ENCODE measurements around the gene GRIK4.

The GRIK4 gene

DNA sequence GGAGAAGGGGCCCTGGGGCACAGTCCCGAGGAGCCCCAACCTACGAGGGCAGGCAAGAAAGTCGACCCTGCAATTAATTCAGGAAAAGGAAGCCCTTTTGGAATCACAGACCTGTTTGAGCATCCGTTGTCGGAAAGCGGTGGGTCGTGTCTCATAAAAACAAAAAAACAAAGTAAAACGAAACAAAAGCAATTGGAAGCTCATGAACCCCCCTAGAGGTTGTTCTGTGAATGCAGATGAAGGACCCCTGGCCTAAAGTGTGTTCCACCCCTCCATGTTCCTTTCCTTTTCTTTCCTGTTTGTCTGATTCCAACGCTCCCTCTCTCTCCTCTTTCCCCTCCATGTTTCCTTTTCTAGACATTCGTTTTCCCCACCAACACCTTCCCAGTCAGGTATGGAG is 203.7 kb downstream of the GRIK4 start:
- no peak for DNase-seq (ENCODE audit: low read depth, low spot score)
- no peaks in the 10 kb centered on the region for H3K36me3 ChIP-seq (ENCODE audit: insufficient read depth, insufficient read length, low read length)
- no peak overlapping the region for H3K9ac ChIP-seq (ENCODE audit: insufficient read length, low read depth)
- H3K4me1 ChIP-seq (ENCODE audit: insufficient read depth, insufficient read length): peaks cover 23% of the 10 kb centered on the region
- H3K27me3 ChIP-seq (ENCODE audit: insufficient read depth, insufficient read length): no peaks in the 10 kb centered on the region
- no peaks in the 10 kb centered on the region for H3K9me3 ChIP-seq (ENCODE audit: insufficient read depth, low read length)
- H3K4me3 ChIP-seq (ENCODE audit: insufficient read length, low read depth): no peak overlapping the region
- TF ChIP-seq SUZ12 (IDR thresholded peaks at IDR 0.05; ENCODE audit: extremely low read depth, insufficient read depth, insufficient read length): no peak
- TF ChIP-seq ZNF274 (IDR thresholded peaks at IDR 0.05; ENCODE audit: low read depth, low read length): no peak
- TF ChIP-seq YY1 (IDR thresholded peaks at IDR 0.05; ENCODE audit: insufficient read depth, insufficient read length): no peak

- peaks cover 19% of the 10 kb centered on the region for H3K4me1 ChIP-seq (ENCODE audit: insufficient read depth, insufficient read length)
- no peaks in the 10 kb centered on the region for H3K27me3 ChIP-seq (ENCODE audit: insufficient read depth, insufficient read length)
- no peak overlapping the region for H3K4me3 ChIP-seq (ENCODE audit: insufficient read length, low read depth)
- no peak for DNase-seq (ENCODE audit: low read depth, low spot score)
- no peaks in the 10 kb centered on the region for H3K9me3 ChIP-seq (ENCODE audit: insufficient read depth, low read length)
- H3K36me3 ChIP-seq (ENCODE audit: insufficient read depth, insufficient read length, low read length): no peaks in the 10 kb centered on the region
- TF ChIP-seq SUZ12 (IDR thresholded peaks at IDR 0.05; ENCODE audit: extremely low read depth, insufficient read depth, insufficient read length): no peak
- TF ChIP-seq YY1 (IDR thresholded peaks at IDR 0.05; ENCODE audit: insufficient read depth, insufficient read length): no peak
- TF ChIP-seq ZNF274 (IDR thresholded peaks at IDR 0.05; ENCODE audit: low read depth, low read length): no peak
- no peak overlapping the region for H3K9ac ChIP-seq (ENCODE audit: insufficient read length, low read depth)
These were observed 205.5 kb downstream of the GRIK4 start for GRCh38 chr11:120717042-120717441.

GRCh38 chr11:120717623-120718022 is 206.1 kb downstream of the GRIK4 start:
- TF ChIP-seq YY1 (IDR thresholded peaks at IDR 0.05; ENCODE audit: insufficient read depth, insufficient read length) (no peak), SUZ12 (IDR thresholded peaks at IDR 0.05; ENCODE audit: extremely low read depth, insufficient read depth, insufficient read length) (no peak), ZNF274 (IDR thresholded peaks at IDR 0.05; ENCODE audit: low read depth, low read length) (no peak)
- Histone ChIP-seq H3K27me3 (ENCODE audit: insufficient read depth, insufficient read length) (no peaks in the 10 kb centered on the region), H3K36me3 (ENCODE audit: insufficient read depth, insufficient read length, low read length) (no peaks in the 10 kb centered on the region)

DNA sequence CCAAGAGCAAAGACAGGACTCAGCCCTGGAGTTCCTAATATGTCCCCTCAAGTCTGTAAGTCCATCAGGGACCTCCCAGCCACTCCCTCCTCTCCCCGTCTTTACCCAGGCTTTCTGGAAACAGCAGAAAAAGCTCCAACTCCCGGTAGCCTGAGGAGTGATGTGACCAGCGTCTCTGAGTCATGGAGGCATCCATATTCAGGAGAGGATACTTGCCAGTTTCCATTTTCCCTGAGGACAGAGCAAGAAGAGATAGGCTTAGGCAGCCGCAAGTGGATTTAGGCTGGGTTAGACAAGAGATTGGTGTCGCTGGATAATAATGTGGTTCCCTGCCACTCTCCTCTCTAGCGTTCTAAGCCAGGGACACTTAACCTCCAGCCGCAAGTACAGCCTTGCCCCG is 206.6 kb downstream of the GRIK4 start:
- Histone ChIP-seq H3K27me3 (ENCODE audit: insufficient read depth, insufficient read length) (no peaks in the 10 kb centered on the region), H3K9me3 (ENCODE audit: insufficient read depth, low read length) (no peaks in the 10 kb centered on the region), H3K4me1 (ENCODE audit: insufficient read depth, insufficient read length) (peaks cover 19% of the 10 kb centered on the region), H3K9ac (ENCODE audit: insufficient read length, low read depth) (no peak overlapping the region), H3K4me3 (ENCODE audit: insufficient read length, low read depth) (no peak overlapping the region), H3K36me3 (ENCODE audit: insufficient read depth, insufficient read length, low read length) (no peaks in the 10 kb centered on the region)
- TF ChIP-seq SUZ12 (IDR thresholded peaks at IDR 0.05; ENCODE audit: extremely low read depth, insufficient read depth, insufficient read length) (no peak), YY1 (IDR thresholded peaks at IDR 0.05; ENCODE audit: insufficient read depth, insufficient read length) (no peak), ZNF274 (IDR thresholded peaks at IDR 0.05; ENCODE audit: low read depth, low read length) (no peak)
- no peak for DNase-seq (ENCODE audit: low read depth, low spot score)

More at GRCh38 chr11:120717623-120718022, 206.1 kb downstream of the GRIK4 start:
- Histone ChIP-seq H3K4me3 (ENCODE audit: insufficient read length, low read depth) (no peak overlapping the region), H3K9ac (ENCODE audit: insufficient read length, low read depth) (no peak overlapping the region), H3K9me3 (ENCODE audit: insufficient read depth, low read length) (no peaks in the 10 kb centered on the region), H3K4me1 (ENCODE audit: insufficient read depth, insufficient read length) (peaks cover 19% of the 10 kb centered on the region)
- no peak for DNase-seq (ENCODE audit: low read depth, low spot score)

- DNase-seq (ENCODE audit: low read depth, low spot score): no peak
These were observed 207.8 kb downstream of the GRIK4 start for GRCh38 chr11:120719348-120719747.

DNA sequence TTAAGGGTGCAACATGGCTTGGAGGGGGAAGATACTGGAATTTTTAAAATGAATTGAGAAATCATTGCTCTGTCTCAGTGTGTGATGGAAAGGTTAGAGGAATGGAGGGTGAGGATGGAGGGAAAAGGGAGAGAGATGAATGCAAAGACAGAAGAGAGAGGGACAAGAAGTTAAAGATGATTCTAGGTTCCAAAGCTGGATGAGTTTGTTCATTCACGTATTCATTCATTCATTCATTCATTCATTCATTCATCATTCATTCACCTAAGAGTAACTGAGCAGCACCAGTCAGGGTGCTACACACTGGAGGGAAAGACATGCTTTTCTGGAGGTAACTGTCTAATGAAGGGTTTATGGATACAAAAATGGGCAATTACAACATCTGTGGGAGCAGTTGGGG is 209.2 kb downstream of the GRIK4 start:
- H3K4me1 ChIP-seq (ENCODE audit: insufficient read depth, insufficient read length): peaks cover 20% of the 10 kb centered on the region
- DNase-seq (ENCODE audit: low read depth, low spot score): no peak
- TF ChIP-seq SUZ12 (IDR thresholded peaks at IDR 0.05; ENCODE audit: extremely low read depth, insufficient read depth, insufficient read length): no peak
- no peak for TF ChIP-seq YY1 (IDR thresholded peaks at IDR 0.05; ENCODE audit: insufficient read depth, insufficient read length)
- no peak for TF ChIP-seq ZNF274 (IDR thresholded peaks at IDR 0.05; ENCODE audit: low read depth, low read length)
- H3K36me3 ChIP-seq (ENCODE audit: insufficient read depth, insufficient read length, low read length): no peaks in the 10 kb centered on the region
- no peak overlapping the region for H3K9ac ChIP-seq (ENCODE audit: insufficient read length, low read depth)
- H3K27me3 ChIP-seq (ENCODE audit: insufficient read depth, insufficient read length): no peaks in the 10 kb centered on the region
- H3K4me3 ChIP-seq (ENCODE audit: insufficient read length, low read depth): no peak overlapping the region
- H3K9me3 ChIP-seq (ENCODE audit: insufficient read depth, low read length): peaks cover 8% of the 10 kb centered on the region

More at GRCh38 chr11:120719348-120719747, 207.8 kb downstream of the GRIK4 start:
- Histone ChIP-seq H3K4me1 (ENCODE audit: insufficient read depth, insufficient read length) (peaks cover 22% of the 10 kb centered on the region), H3K9me3 (ENCODE audit: insufficient read depth, low read length) (no peaks in the 10 kb centered on the region), H3K9ac (ENCODE audit: insufficient read length, low read depth) (no peak overlapping the region), H3K36me3 (ENCODE audit: insufficient read depth, insufficient read length, low read length) (no peaks in the 10 kb centered on the region), H3K4me3 (ENCODE audit: insufficient read length, low read depth) (no peak overlapping the region), H3K27me3 (ENCODE audit: insufficient read depth, insufficient read length) (no peaks in the 10 kb centered on the region)
- TF ChIP-seq SUZ12 (IDR thresholded peaks at IDR 0.05; ENCODE audit: extremely low read depth, insufficient read depth, insufficient read length) (no peak), ZNF274 (IDR thresholded peaks at IDR 0.05; ENCODE audit: low read depth, low read length) (no peak), YY1 (IDR thresholded peaks at IDR 0.05; ENCODE audit: insufficient read depth, insufficient read length) (no peak)

- no peak overlapping the region for H3K4me3 ChIP-seq (ENCODE audit: insufficient read length, low read depth)
- no peak overlapping the region for H3K9ac ChIP-seq (ENCODE audit: insufficient read length, low read depth)
- H3K4me1 ChIP-seq (ENCODE audit: insufficient read depth, insufficient read length): peaks cover 11% of the 10 kb centered on the region
- TF ChIP-seq YY1 (IDR thresholded peaks at IDR 0.05; ENCODE audit: insufficient read depth, insufficient read length) (no peak), SUZ12 (IDR thresholded peaks at IDR 0.05; ENCODE audit: extremely low read depth, insufficient read depth, insufficient read length) (no peak), ZNF274 (IDR thresholded peaks at IDR 0.05; ENCODE audit: low read depth, low read length) (no peak)
- H3K36me3 ChIP-seq (ENCODE audit: insufficient read depth, insufficient read length, low read length): no peaks in the 10 kb centered on the region
- no peaks in the 10 kb centered on the region for H3K27me3 ChIP-seq (ENCODE audit: insufficient read depth, insufficient read length)
- peaks cover 19% of the 10 kb centered on the region for H3K9me3 ChIP-seq (ENCODE audit: insufficient read depth, low read length)
- DNase-seq (ENCODE audit: low read depth, low spot score): peak; percentile 44
These were observed 211.0 kb downstream of the GRIK4 start for GRCh38 chr11:120722524-120722923.

All from NT2/D1 (cell line).